GM10847 (cell line): Measurements from ENCODE around the gene SYT9.

Source experiments
- POLR2A ChIP-seq: IDR thresholded peaks from 2 replicates; pipeline ENCODE4 v1.6.1; 2011; ENCODE audit not compliant: insufficient read length; ENCODE audit errors: extremely low read depth

SYT9 gene

DNA sequence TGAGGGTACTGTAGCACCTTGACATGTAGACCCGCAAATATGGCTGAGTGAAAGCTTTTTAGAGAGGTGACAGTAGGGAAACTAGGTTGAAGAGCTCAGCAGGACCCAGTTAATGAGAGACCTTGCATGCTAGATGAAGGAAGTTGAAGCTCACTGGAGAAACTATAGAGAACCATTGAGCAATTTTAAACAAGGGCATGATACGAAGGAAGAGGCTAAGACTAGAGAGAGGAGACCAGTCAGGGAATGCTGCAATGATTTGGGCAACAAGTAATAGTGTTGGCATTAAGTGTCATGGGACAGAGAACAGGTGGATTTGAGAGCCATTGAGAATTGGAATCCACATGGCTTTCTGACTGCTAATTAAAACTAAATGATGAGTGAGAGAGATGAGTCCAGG, 237.7 kb downstream of the SYT9 start:
- no peak for TF ChIP-seq POLR2A

DNA sequence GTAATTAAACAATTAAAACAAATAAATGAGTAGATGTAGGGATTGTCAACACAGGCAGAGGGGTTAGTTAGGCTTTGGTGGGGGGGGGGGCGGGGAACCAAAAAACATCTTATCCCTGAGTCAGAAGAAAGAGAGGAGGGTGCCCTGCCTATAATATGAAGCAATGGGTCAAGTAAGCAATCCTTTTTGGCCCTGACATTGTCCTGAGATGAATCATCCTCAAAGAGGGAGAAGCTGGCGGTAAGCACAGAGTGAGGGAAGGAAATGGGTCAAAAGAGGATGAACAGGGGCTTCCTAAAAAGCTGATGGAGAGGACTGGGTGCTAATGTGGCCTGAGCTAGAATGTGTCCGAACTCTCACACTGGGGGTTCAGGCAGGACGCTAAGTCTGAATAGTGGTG, 238.3 kb downstream of the SYT9 start:
- no peak for TF ChIP-seq POLR2A

DNA sequence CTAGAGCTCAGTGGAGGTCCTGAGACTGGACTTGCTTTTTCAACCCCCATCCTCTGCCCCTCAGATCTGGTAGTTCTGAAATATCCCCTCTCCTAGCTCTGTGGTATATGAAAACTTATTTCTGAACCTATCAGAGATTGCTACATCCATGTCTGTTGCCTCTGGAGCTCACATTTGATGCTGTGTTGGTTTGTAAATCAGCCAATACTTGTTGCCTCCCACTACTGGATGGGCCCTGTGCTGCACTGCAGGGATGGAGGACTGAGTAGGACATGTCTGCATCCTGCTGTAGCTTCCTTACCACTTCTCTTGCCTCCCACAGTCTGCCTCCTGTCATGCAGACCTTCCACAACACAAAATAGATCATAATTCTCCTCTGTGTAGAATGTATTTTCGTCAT, 238.8 kb downstream of the SYT9 start:
- TF ChIP-seq POLR2A: no peak

DNA sequence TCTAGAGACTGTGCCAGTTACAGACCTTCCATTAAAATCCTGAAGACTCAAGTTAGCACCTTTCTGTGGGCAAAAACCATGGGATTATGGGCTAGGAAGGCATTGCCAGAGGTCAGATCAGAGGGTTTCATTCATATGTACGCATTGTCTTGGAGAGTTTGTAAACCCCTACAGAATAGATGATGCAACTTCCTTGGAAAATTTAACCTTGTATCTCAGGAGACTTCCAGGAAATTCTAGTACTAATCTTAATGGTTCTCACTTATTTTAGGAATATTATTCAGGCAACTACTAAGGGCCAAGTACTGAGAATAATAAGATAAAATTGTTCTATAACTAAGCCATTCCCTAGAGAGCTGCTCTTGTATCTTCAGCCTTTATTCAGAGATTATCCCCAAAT, 240.5 kb downstream of the SYT9 start:
- TF ChIP-seq POLR2A: no peak

DNA sequence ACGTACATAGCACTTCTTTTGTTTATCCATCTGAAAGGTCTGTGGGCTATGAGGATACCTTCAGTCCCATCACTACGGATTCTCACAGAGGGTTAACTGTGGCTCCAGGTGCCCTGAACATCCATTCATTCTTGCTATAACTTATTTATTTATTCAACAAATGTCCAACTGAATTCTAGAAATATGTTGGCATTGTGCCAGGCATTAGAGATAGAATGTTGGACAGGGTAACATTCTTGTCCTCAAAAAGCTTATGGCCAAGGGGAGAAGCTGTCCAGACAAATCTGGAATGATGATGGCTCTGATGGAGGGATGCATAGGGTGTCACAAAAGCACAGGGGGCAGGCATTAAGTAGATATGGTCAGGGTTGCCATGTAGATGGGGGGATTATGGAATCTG, 242.0 kb downstream of the SYT9 start:
- no peak for TF ChIP-seq POLR2A

DNA sequence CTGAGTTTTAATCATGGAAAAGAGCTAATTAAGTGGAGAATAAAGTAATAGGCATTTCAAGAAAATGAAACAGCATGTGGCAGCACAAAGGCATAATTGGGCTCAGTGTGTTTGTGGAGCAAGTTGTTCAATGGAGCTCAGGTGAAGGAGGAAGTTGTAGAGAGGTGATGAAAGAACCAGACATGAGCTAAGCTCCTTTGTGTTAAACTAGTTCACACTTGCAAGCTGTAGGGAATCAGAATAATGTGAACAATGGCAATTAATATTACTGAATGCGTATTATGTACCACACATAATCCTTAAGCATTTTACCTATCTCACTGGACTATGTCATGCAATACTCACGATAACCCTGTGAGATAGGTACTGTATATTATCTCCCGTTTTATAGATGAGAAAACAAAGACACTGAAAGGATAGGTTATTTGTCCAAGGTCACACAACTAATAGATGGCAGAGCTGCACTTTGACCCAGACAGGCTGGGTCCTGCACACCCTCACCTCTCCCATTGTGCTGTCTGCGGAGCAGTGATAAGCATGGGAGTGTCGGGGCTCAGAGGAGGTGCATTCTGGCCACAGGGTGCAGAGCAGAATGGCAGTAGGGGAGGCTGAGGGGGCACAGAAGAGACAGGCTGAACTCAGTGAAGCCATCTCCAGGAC, 242.5 kb downstream of the SYT9 start:
- no peak for TF ChIP-seq POLR2A

DNA sequence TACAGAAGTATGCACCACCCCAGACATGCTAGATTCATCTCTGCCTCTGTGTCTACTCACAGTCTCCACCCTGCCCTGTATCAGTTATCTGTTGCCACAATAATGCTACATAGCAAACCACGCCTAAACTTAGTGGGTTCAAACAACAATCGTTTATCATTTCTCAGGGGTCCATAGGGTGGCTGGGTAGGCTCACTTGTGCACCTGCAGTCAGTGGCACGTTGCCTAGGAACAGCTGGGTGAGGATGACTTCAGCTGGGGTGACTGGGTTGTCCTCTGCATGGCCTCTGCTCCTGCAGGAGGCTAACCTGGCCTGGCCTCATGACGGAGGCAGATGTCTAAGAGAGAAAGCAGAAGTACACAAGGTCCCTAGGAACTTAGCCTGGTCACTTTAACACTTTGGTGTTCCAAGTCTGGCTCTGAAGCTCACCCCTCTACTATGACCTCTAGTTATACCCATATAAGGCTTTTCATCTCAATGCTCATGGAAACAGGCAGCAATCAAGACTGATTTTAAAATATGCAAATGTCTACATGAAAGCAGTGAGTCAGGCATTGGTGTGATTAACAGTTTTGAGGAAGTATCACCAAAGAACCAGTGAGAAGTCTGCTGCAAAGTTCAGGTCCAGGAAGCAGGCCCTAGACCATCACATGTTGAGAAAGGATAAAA, 244.3 kb downstream of the SYT9 start:
- no peak for TF ChIP-seq POLR2A

DNA sequence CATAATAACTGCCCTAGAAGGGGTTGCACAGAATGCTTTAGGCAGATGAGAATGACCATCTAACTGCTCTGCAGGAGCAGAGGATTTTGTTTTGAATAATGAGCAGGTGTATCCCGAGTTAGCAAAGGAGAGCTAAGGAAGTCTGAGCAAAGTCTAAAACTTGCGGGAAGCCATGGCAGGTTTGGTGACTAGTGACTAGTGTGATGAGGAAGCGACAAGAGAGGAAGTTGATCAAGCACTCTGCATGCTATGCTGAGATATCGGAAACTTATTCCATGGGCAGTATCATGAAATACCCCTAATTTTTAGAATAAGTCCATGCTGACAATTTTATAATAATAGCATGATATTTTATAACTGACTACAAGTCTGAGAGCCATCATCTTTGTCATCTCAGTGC, 246.5 kb downstream of the SYT9 start:
- no peak for TF ChIP-seq POLR2A

DNA sequence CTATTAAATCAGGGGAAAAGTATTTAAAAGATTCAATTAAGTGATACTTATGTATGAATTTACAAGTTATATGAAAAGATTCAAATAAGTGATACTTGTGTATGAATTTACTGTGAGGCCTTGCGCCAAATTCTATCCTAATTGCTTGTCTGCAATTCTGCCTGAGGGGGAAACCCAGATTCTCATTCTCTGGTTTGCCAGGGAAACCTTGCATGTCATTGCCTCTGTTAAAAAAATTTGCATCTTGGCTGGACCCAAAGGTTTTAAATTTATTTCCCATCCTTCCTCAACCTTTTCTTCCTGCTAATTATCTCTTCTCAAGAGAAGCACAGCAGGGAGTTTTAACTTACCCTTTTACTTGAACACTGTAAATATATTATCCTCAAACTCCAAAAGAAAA, 247.4 kb downstream of the SYT9 start:
- no peak for TF ChIP-seq POLR2A

DNA sequence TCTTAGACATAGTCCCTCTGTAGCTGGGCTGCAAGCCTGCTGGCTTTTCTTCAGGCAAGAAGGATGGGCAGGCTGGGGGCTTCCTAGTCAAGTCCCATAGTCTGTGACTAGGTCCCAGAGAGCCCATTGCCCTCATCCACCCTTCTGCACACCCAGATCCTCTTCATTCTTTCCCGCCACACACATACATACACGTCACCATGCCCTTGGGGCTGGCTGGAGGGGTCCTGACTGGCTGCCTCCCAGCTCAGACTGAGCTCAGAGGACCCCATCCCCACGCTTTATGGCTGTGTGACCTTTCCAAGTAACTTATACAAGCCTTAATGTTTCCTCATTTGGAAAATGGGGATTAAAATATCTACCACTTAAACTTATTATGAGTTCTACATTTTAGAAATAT, 248.5 kb downstream of the SYT9 start:
- TF ChIP-seq POLR2A: no peak

DNA sequence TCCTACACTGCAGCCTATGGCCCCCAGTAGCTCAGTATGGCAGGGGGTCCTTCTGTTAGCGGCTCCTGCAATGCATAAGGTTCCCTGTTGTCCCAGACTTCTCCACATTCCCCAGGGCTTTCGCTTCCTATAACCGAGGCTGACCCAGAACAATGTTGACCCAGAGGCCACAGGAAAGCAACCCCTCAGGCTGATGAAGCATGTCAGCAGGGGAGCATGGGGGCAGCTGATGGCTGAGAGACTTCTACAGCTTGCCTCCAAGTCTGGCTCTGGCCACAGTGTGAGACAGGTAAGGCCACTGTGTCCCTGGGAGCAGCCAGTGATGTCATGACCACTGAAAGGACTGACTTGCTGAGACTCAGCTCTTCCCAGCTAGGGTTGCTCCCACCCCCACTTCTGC, 249.5 kb downstream of the SYT9 start:
- no peak for TF ChIP-seq POLR2A

DNA sequence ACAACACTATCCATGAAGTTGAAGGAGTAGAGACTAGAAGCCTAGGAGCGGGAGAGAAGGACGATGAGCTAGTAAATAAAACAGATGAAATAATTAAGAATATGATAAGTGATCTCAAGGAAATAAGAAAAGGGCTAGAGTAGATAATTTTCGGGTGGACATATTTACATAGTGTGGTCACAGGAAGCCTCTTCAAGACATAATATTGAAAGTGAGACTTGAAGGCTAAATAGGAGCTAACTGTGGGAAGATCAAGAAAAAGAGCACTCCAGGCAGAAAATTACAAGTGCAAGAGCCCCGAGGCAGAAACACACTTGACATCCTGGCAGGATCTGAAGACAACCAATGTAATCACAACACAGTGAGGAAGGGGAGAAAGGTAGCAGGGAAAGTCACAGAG, 250.2 kb downstream of the SYT9 start:
- TF ChIP-seq POLR2A: no peak

DNA sequence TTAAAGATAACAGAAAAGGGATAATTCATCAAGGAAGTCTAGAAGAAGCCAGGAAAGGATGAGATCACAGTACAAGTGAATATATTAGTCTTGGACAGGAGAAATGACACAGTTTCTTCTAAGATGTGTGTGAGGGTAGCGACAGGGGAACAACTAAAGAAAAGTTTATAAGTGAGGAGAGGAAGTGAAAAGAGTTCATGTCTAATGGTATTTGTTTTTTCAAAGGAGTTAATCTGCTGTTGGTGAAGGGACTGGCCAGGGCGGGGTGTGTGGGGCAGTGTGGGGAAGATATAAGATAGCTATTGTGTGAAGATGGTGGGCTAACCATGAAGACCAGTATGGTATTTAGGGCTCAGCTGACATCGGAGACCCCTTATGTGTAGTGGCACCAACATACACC, 254.5 kb downstream of the SYT9 start:
- no peak for TF ChIP-seq POLR2A

DNA sequence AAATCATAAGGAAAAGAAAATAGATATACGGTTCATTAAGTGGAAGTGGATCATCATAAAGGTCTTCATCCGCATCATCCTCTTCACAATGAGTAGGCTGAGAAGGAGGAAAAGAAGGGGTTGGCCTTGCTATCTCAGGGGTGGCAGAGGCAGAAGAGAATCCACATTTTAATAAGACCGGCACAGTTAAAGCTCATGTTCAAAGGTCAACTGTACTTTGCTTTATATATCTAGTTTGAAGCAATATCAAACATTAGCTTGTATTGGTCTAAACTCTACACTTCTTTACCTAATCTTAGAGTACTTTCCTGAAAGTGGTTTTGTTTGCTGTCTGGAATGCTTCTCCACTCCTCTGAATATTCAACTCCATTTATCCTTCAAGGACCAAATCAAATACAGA, 256.4 kb downstream of the SYT9 start:
- no peak for TF ChIP-seq POLR2A

DNA sequence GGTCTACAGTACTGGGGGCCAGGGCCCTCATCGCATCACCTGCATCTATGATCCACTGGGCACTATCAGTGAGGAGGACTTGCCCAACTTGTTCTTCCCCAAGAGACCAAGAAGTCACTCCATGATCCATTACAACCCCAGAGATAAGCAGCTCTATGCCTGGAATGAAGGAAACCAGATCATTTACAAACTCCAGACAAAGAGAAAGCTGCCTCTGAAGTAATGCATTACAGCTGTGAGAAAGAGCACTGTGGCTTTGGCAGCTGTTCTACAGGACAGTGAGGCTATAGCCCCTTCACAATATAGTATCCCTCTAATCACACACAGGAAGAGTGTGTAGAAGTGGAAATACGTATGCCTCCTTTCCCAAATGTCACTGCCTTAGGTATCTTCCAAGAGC, 258.3 kb downstream of the SYT9 start:
- TF ChIP-seq POLR2A: no peak

DNA sequence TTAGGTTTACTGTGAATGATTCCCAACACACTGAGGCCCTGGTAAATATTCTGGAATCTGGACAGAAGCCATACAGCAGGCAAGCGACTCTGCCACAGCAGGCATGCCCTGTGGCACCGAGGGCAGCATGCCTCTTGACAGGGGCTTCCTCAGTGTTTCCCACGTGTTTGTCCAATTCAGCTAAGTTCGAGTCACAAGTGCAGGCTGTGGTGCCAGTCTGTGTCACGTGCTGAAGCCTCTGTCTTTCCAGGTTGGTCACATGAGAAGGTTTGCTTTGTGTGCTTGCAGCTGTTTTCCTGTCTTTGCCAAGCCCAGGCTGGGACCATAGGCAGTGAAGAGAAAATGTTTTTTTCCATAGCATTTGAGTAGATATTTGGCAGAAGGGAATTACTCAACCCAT, 259.7 kb downstream of the SYT9 start:
- TF ChIP-seq POLR2A: no peak
